Measurements from ENCODE around the gene TEX53.

DNA sequence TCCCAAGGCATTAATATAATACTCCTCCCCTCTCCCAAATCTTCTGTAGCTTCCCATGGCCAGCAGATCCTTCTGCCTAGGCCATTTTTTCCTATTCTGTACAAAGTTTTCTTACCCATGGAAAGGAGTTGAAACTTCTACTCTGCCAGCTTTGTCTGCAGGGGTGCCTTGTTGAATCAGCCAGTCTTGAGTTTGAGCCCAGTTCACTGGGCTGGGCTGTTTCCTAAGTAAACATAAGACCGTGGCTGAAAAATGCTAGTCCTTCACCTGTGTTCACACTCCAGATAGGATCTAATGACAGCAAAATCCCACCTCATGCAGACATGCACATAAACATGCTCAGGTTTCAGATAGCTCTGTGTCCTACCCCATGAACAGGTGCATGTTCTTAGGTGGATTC is 14.0 kb upstream of the TEX53 start:
- TF ChIP-seq, protein P1, sequence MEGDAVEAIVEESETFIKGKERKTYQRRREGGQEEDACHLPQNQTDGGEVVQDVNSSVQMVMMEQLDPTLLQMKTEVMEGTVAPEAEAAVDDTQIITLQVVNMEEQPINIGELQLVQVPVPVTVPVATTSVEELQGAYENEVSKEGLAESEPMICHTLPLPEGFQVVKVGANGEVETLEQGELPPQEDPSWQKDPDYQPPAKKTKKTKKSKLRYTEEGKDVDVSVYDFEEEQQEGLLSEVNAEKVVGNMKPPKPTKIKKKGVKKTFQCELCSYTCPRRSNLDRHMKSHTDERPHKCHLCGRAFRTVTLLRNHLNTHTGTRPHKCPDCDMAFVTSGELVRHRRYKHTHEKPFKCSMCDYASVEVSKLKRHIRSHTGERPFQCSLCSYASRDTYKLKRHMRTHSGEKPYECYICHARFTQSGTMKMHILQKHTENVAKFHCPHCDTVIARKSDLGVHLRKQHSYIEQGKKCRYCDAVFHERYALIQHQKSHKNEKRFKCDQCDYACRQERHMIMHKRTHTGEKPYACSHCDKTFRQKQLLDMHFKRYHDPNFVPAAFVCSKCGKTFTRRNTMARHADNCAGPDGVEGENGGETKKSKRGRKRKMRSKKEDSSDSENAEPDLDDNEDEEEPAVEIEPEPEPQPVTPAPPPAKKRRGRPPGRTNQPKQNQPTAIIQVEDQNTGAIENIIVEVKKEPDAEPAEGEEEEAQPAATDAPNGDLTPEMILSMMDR (conservative IDR thresholded peaks at IDR 0.05), result no peak
- TF ChIP-seq ZFX (IDR thresholded peaks at IDR 0.05), result no peak

Measured in C4-2B (cell line).